ENCODE data around the gene STIMATE.
A peak's percentile ranks its signal among the peaks of the same experiment; 100 is the strongest.

STIMATE gene

DNA sequence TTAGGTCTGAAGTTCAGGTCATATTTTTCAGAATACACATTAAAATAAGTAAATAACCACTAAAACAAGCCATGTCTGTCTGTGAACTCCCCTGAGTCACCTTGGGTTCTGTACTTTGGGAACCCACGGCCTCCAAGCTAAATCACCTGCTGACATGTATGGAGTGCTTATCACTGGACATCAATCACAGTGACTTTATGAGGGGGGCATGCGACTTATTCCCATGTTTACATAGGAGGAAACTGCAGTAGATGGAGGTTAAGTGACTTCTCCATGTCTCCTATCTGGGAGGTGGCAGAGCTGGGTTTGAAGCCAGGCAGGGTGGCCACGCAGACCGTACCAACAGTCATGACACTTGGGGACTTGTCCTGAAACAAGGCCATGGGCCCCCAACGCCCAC is 75.0 kb downstream of the STIMATE start:
- Histone ChIP-seq H3F3A (ENCODE audit: control insufficient read depth, insufficient read depth) (no peaks in the 10 kb centered on the region), H3K4me2 (ENCODE audit: low read length) (no peak overlapping the region), H3K79me2 (ENCODE audit: control insufficient read depth, low read length) (no peaks in the 10 kb centered on the region), H3K36me3 (ENCODE audit: control insufficient read depth, low read length) (no peaks in the 10 kb centered on the region), H3K9me3 (ENCODE audit: control insufficient read depth, insufficient read depth, low read length) (no peaks in the 10 kb centered on the region), H4K20me1 (ENCODE audit: control insufficient read depth, insufficient read depth, low read depth, low read length) (no peaks in the 10 kb centered on the region; the same call in 1 of the 2 replicates), H3K4me1 (ENCODE audit: control insufficient read depth, low read length) (no peaks in the 10 kb centered on the region), H3K27me3 (ENCODE audit: control insufficient read depth, low read length) (no peaks in the 10 kb centered on the region), H3K9me2 (replicated peaks; ENCODE audit: control insufficient read depth, low read length) (no peaks in the 10 kb centered on the region), H3K4me3 (ENCODE audit: low read length) (no peak overlapping the region), H3K27ac (ENCODE audit: low read depth, low read length) (no peak overlapping the region)
- no peak for TF ChIP-seq EZH2phosphoT487 (IDR thresholded peaks at IDR 0.05; ENCODE audit: borderline replicate concordance, low read length)
- TF ChIP-seq, protein P1, sequence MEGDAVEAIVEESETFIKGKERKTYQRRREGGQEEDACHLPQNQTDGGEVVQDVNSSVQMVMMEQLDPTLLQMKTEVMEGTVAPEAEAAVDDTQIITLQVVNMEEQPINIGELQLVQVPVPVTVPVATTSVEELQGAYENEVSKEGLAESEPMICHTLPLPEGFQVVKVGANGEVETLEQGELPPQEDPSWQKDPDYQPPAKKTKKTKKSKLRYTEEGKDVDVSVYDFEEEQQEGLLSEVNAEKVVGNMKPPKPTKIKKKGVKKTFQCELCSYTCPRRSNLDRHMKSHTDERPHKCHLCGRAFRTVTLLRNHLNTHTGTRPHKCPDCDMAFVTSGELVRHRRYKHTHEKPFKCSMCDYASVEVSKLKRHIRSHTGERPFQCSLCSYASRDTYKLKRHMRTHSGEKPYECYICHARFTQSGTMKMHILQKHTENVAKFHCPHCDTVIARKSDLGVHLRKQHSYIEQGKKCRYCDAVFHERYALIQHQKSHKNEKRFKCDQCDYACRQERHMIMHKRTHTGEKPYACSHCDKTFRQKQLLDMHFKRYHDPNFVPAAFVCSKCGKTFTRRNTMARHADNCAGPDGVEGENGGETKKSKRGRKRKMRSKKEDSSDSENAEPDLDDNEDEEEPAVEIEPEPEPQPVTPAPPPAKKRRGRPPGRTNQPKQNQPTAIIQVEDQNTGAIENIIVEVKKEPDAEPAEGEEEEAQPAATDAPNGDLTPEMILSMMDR (IDR thresholded peaks at IDR 0.05; ENCODE audit: low read depth, low read length, poor library complexity, severe bottlenecking) = no peak

DNA sequence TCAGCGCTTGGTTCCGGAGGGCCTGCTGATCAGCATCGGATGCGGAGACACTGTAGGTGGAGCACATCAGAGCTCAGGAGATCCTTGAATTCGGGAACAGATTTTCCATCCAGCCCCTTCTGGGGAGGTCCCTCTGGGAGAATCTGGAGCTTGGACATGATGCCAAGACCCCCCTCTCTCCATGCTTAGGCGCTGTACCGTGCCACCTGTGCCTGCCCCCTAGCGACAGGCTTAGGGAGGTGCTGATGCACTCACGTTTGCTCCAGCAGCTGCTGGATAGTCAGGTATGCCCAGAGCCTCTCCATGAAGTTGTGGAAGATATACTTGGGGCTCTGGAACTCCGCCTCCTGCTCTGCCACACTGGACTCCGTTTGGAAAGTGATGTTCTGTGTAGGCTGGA is 76.6 kb downstream of the STIMATE start:
- Histone ChIP-seq H3K36me3 (ENCODE audit: control insufficient read depth, low read length) (no peaks in the 10 kb centered on the region), H3K27ac (ENCODE audit: low read depth, low read length) (no peak overlapping the region), H3K9me3 (ENCODE audit: control insufficient read depth, insufficient read depth, low read length) (no peaks in the 10 kb centered on the region), H3K4me2 (ENCODE audit: low read length) (no peak overlapping the region), H4K20me1 (ENCODE audit: control insufficient read depth, insufficient read depth, low read depth, low read length) (no peaks in the 10 kb centered on the region; the same call in 1 of the 2 replicates), H3K9me2 (replicated peaks; ENCODE audit: control insufficient read depth, low read length) (no peaks in the 10 kb centered on the region), H3K4me3 (ENCODE audit: low read length) (no peak overlapping the region), H3F3A (ENCODE audit: control insufficient read depth, insufficient read depth) (no peaks in the 10 kb centered on the region), H3K4me1 (ENCODE audit: control insufficient read depth, low read length) (no peaks in the 10 kb centered on the region), H3K79me2 (ENCODE audit: control insufficient read depth, low read length) (no peaks in the 10 kb centered on the region), H3K27me3 (ENCODE audit: control insufficient read depth, low read length) (no peaks in the 10 kb centered on the region)
- TF ChIP-seq EZH2phosphoT487 (IDR thresholded peaks at IDR 0.05; ENCODE audit: borderline replicate concordance, low read length) = no peak
- TF ChIP-seq, protein P1 (IDR thresholded peaks at IDR 0.05; ENCODE audit: low read depth, low read length, poor library complexity, severe bottlenecking) = peak; percentile 87

DNA sequence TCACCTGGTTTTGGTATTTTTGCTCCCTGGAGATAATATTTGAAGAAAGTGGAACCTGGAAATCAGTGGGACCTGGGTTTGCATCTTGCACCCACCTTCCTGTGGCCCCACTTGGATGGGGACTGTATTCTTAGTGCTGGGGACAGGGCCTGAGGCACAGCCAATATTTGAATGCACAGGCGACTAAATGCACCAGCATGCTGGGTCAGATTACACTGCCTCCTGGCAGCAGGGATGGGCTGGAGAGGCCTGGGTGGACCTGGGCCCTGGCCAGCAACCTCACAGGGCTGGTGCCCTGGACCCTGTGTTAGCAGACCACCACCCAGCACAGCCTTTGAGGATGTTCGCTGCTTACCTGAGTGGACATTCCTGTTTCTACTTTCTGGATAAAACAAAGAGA is 77.4 kb downstream of the STIMATE start:
- Histone ChIP-seq H3K4me2 (ENCODE audit: low read length) (no peak overlapping the region), H3K79me2 (ENCODE audit: control insufficient read depth, low read length) (no peaks in the 10 kb centered on the region), H3F3A (ENCODE audit: control insufficient read depth, insufficient read depth) (no peaks in the 10 kb centered on the region), H3K4me1 (ENCODE audit: control insufficient read depth, low read length) (no peaks in the 10 kb centered on the region), H3K36me3 (ENCODE audit: control insufficient read depth, low read length) (no peaks in the 10 kb centered on the region), H3K4me3 (ENCODE audit: low read length) (no peak overlapping the region), H3K9me2 (replicated peaks; ENCODE audit: control insufficient read depth, low read length) (no peaks in the 10 kb centered on the region), H3K27me3 (ENCODE audit: control insufficient read depth, low read length) (no peaks in the 10 kb centered on the region), H3K9me3 (ENCODE audit: control insufficient read depth, insufficient read depth, low read length) (no peaks in the 10 kb centered on the region), H3K27ac (ENCODE audit: low read depth, low read length) (no peak overlapping the region), H4K20me1 (ENCODE audit: control insufficient read depth, insufficient read depth, low read depth, low read length) (no peaks in the 10 kb centered on the region; the same call in 1 of the 2 replicates)
- no peak for TF ChIP-seq EZH2phosphoT487 (IDR thresholded peaks at IDR 0.05; ENCODE audit: borderline replicate concordance, low read length)
- TF ChIP-seq, protein P1 (IDR thresholded peaks at IDR 0.05; ENCODE audit: low read depth, low read length, poor library complexity, severe bottlenecking) = no peak
